ENCODE data around the gene DNAAF1.

The DNAAF1 gene

GRCh38 chr16:84144859-84145639, at the start of gene DNAAF1, which contains the start of gene HSDL1:
DNAAF1 (plus strand) TSS chr16:84145308; CDS start chr16:84145441, 133 bp downstream.
HSDL1 (minus strand) TSS chr16:84145177; CDS start chr16:84131321, 13,856 bp downstream.
- H3K36me3 ChIP-seq (ENCODE audit: control insufficient read depth, insufficient read depth, low read length, severe bottlenecking) = no peaks in the 10 kb centered on the region
- H3K9me3 ChIP-seq (ENCODE audit: control insufficient read depth, low read length) = no peaks in the 10 kb centered on the region
- DNase-seq (ENCODE audit: low read depth) = peak; percentile 96
- H3K27me3 ChIP-seq (replicated peaks; ENCODE audit: control insufficient read depth, insufficient read depth, low read length) = peaks cover 11% of the 10 kb centered on the region
- H3K4me3 ChIP-seq (ENCODE audit: low read length) = peak within 1 kb of the TSS; percentile 93
- H3K9ac ChIP-seq (ENCODE audit: low read length) = peak within 1 kb of the TSS; percentile 88
- peaks cover 4% of the 10 kb centered on the region for H3K4me1 ChIP-seq (ENCODE audit: control insufficient read depth, insufficient read depth, low read length)

GRCh38 chr16:84095466-84095865, 49.6 kb upstream of the DNAAF1 start:
- Histone ChIP-seq H3K9ac (ENCODE audit: low read length) (no peak overlapping the region), H3K4me3 (ENCODE audit: low read length) (no peak overlapping the region), H3K36me3 (ENCODE audit: control insufficient read depth, insufficient read depth, low read length, severe bottlenecking) (peaks cover 81% of the 10 kb centered on the region), H3K4me1 (ENCODE audit: control insufficient read depth, insufficient read depth, low read length) (peaks cover 4% of the 10 kb centered on the region), H3K27me3 (replicated peaks; ENCODE audit: control insufficient read depth, insufficient read depth, low read length) (no peaks in the 10 kb centered on the region), H3K9me3 (ENCODE audit: control insufficient read depth, low read length) (no peaks in the 10 kb centered on the region)
- DNase-seq (ENCODE audit: low read depth) = no peak

GRCh38 chr16:84096447-84097005, 48.6 kb upstream of the DNAAF1 start:
- Histone ChIP-seq H3K36me3 (ENCODE audit: control insufficient read depth, insufficient read depth, low read length, severe bottlenecking) (peaks cover 70% of the 10 kb centered on the region), H3K4me1 (ENCODE audit: control insufficient read depth, insufficient read depth, low read length) (peaks cover 4% of the 10 kb centered on the region), H3K9ac (ENCODE audit: low read length) (no peak overlapping the region), H3K4me3 (ENCODE audit: low read length) (no peak overlapping the region), H3K27me3 (replicated peaks; ENCODE audit: control insufficient read depth, insufficient read depth, low read length) (no peaks in the 10 kb centered on the region), H3K9me3 (ENCODE audit: control insufficient read depth, low read length) (no peaks in the 10 kb centered on the region)
- no peak for DNase-seq (ENCODE audit: low read depth)

GRCh38 chr16:84098939-84099338, 46.2 kb upstream of the DNAAF1 start:
- Histone ChIP-seq H3K4me3 (ENCODE audit: low read length) (no peak overlapping the region), H3K9me3 (ENCODE audit: control insufficient read depth, low read length) (no peaks in the 10 kb centered on the region), H3K9ac (ENCODE audit: low read length) (no peak overlapping the region), H3K4me1 (ENCODE audit: control insufficient read depth, insufficient read depth, low read length) (peaks cover 14% of the 10 kb centered on the region), H3K36me3 (ENCODE audit: control insufficient read depth, insufficient read depth, low read length, severe bottlenecking) (peaks cover 46% of the 10 kb centered on the region), H3K27me3 (replicated peaks; ENCODE audit: control insufficient read depth, insufficient read depth, low read length) (no peaks in the 10 kb centered on the region)
- no peak for DNase-seq (ENCODE audit: low read depth)

GRCh38 chr16:84103678-84104077, 41.4 kb upstream of the DNAAF1 start:
- Histone ChIP-seq H3K4me3 (ENCODE audit: low read length) (peak overlapping the region; percentile 46), H3K4me1 (ENCODE audit: control insufficient read depth, insufficient read depth, low read length) (peaks cover 18% of the 10 kb centered on the region), H3K9ac (ENCODE audit: low read length) (peak overlapping the region; percentile 37), H3K27me3 (replicated peaks; ENCODE audit: control insufficient read depth, insufficient read depth, low read length) (no peaks in the 10 kb centered on the region), H3K36me3 (ENCODE audit: control insufficient read depth, insufficient read depth, low read length, severe bottlenecking) (peaks cover 14% of the 10 kb centered on the region), H3K9me3 (ENCODE audit: control insufficient read depth, low read length) (no peaks in the 10 kb centered on the region)
- peak; percentile 24 for DNase-seq (ENCODE audit: low read depth)

GRCh38 chr16:84104231-84104630, 40.9 kb upstream of the DNAAF1 start:
- Histone ChIP-seq H3K9ac (ENCODE audit: low read length) (no peak overlapping the region), H3K4me3 (ENCODE audit: low read length) (no peak overlapping the region), H3K36me3 (ENCODE audit: control insufficient read depth, insufficient read depth, low read length, severe bottlenecking) (peaks cover 13% of the 10 kb centered on the region), H3K9me3 (ENCODE audit: control insufficient read depth, low read length) (no peaks in the 10 kb centered on the region), H3K4me1 (ENCODE audit: control insufficient read depth, insufficient read depth, low read length) (peaks cover 18% of the 10 kb centered on the region), H3K27me3 (replicated peaks; ENCODE audit: control insufficient read depth, insufficient read depth, low read length) (no peaks in the 10 kb centered on the region)
- DNase-seq (ENCODE audit: low read depth) = no peak

GRCh38 chr16:84105301-84105815, 39.8 kb upstream of the DNAAF1 start:
- H3K9ac ChIP-seq (ENCODE audit: low read length) = no peak overlapping the region
- no peaks in the 10 kb centered on the region for H3K27me3 ChIP-seq (replicated peaks; ENCODE audit: control insufficient read depth, insufficient read depth, low read length)
- no peak for DNase-seq (ENCODE audit: low read depth)
- H3K4me1 ChIP-seq (ENCODE audit: control insufficient read depth, insufficient read depth, low read length) = peaks cover 15% of the 10 kb centered on the region
- H3K9me3 ChIP-seq (ENCODE audit: control insufficient read depth, low read length) = no peaks in the 10 kb centered on the region
- H3K4me3 ChIP-seq (ENCODE audit: low read length) = no peak overlapping the region
- H3K36me3 ChIP-seq (ENCODE audit: control insufficient read depth, insufficient read depth, low read length, severe bottlenecking) = peaks cover 14% of the 10 kb centered on the region

GRCh38 chr16:84105948-84106740, 39.0 kb upstream of the DNAAF1 start:
- H3K36me3 ChIP-seq (ENCODE audit: control insufficient read depth, insufficient read depth, low read length, severe bottlenecking) = peaks cover 14% of the 10 kb centered on the region
- no peak overlapping the region for H3K9ac ChIP-seq (ENCODE audit: low read length)
- H3K4me3 ChIP-seq (ENCODE audit: low read length) = no peak overlapping the region
- no peak for DNase-seq (ENCODE audit: low read depth)
- H3K4me1 ChIP-seq (ENCODE audit: control insufficient read depth, insufficient read depth, low read length) = peaks cover 15% of the 10 kb centered on the region
- no peaks in the 10 kb centered on the region for H3K9me3 ChIP-seq (ENCODE audit: control insufficient read depth, low read length)
- no peaks in the 10 kb centered on the region for H3K27me3 ChIP-seq (replicated peaks; ENCODE audit: control insufficient read depth, insufficient read depth, low read length)

- H3K4me1 ChIP-seq (ENCODE audit: control insufficient read depth, insufficient read depth, low read length) = peaks cover 15% of the 10 kb centered on the region
- DNase-seq (ENCODE audit: low read depth) = no peak
- H3K4me3 ChIP-seq (ENCODE audit: low read length) = no peak overlapping the region
- H3K9me3 ChIP-seq (ENCODE audit: control insufficient read depth, low read length) = no peaks in the 10 kb centered on the region
- H3K27me3 ChIP-seq (replicated peaks; ENCODE audit: control insufficient read depth, insufficient read depth, low read length) = no peaks in the 10 kb centered on the region
- peaks cover 14% of the 10 kb centered on the region for H3K36me3 ChIP-seq (ENCODE audit: control insufficient read depth, insufficient read depth, low read length, severe bottlenecking)
- H3K9ac ChIP-seq (ENCODE audit: low read length) = no peak overlapping the region
Observed at GRCh38 chr16:84107921-84108320, 37.2 kb upstream of the DNAAF1 start.

- Histone ChIP-seq H3K4me3 (ENCODE audit: low read length) (no peak overlapping the region), H3K4me1 (ENCODE audit: control insufficient read depth, insufficient read depth, low read length) (peaks cover 2% of the 10 kb centered on the region)
Observed at GRCh38 chr16:84109598-84110335, 35.3 kb upstream of the DNAAF1 start.

More at GRCh38 chr16:84109598-84110335, 35.3 kb upstream of the DNAAF1 start:
- DNase-seq (ENCODE audit: low read depth) = no peak
- Histone ChIP-seq H3K9ac (ENCODE audit: low read length) (no peak overlapping the region), H3K9me3 (ENCODE audit: control insufficient read depth, low read length) (no peaks in the 10 kb centered on the region), H3K36me3 (ENCODE audit: control insufficient read depth, insufficient read depth, low read length, severe bottlenecking) (peaks cover 14% of the 10 kb centered on the region), H3K27me3 (replicated peaks; ENCODE audit: control insufficient read depth, insufficient read depth, low read length) (no peaks in the 10 kb centered on the region)
